Cardiac muscle cell (in vitro differentiated cells and primary cell): ENCODE measurements around the gene VPS41. TPM values are rescaled to one million over a fixed set of nuclear protein-coding genes. Genes with fewer than 3 reads are reported as not detected.
"Not testable (repeated sequence)": the region's sequence is repeated elsewhere in the genome, so short reads cannot be mapped to it uniquely, and the experiment has no call there.

Experiments used
- DNase-seq, 2 donors: peaks; one replicate each; pipeline versions ENCODE4 v3.0.0 to v3.0.0-alpha.2; 2010 to 2017; ENCODE audit warnings: low read depth in 1 of 2, low spot score in 1 of 2
- H3K27ac ChIP-seq: fragments of 200-600 bp; sonication (generic); 2 replicates; pipeline ENCODE4 v1.5.1; 2016
- H3K27me3 ChIP-seq: fragments of 200-600 bp; sonication (generic); 2 replicates; pipeline ENCODE4 v1.6.0; 2016; ENCODE audit warnings: control low read depth
- H3K36me3 ChIP-seq: fragments of 200-600 bp; sonication (generic); 2 replicates; pipeline ENCODE4 v1.5.1; 2016; ENCODE audit warnings: control low read depth
- H3K4me1 ChIP-seq: fragments of 200-600 bp; sonication (generic); 2 replicates; pipeline ENCODE4 v1.8.1; 2017; ENCODE audit warnings: low read depth, mild to moderate bottlenecking, mixed run types
- H3K4me3 ChIP-seq: fragments of 200-600 bp; sonication (generic); 2 replicates; pipeline ENCODE4 v1.5.1; 2016; ENCODE audit warnings: mild to moderate bottlenecking
- H3K9me3 ChIP-seq: fragments of 200-600 bp; sonication (generic); 2 replicates; pipeline ENCODE4 v1.5.1; 2017; ENCODE audit warnings: low read depth, mild to moderate bottlenecking, control low read depth
- CTCF ChIP-seq: IDR thresholded peaks from 2 replicates; pipeline ENCODE4 v1.5.1; 2012; ENCODE audit warnings: low read depth, mild to moderate bottlenecking, low read length
- polyA plus RNA-seq: library from polyadenylated mRNA; unstranded; fragments of >200 nt; fragmentation: Nextera tagmentation; extraction: Ambion mirVana; gene quantifications from 2 replicates; pipeline ENCODE4 v1.2.1, GENCODE V29; 2016
- total RNA-seq: library from RNA; depleted of rRNA; stranded (reverse); fragments of >200 nt; gene quantifications from 2 replicates; pipeline ENCODE4 v1.2.3, GENCODE V29; 2016

VPS41 gene
- total and polyA plus RNA-seq, 2 experiments from 2014 or later = 31.3 to 73.7 TPM

GRCh38 chr7:38858259-38858884 is 50.6 kb downstream of the VPS41 start:
- Histone ChIP-seq H3K27me3 (no peaks in the 10 kb centered on the region), H3K4me3 (no peak overlapping the region), H3K27ac (no peak overlapping the region), H3K9me3 (no peaks in the 10 kb centered on the region), H3K36me3 (no peaks in the 10 kb centered on the region), H3K4me1 (no peaks in the 10 kb centered on the region)
- TF ChIP-seq CTCF = no peak
- DNase-seq = peak in 1 of 2 donors; percentile 21

- no peaks in the 10 kb centered on the region for H3K27me3 ChIP-seq
- no peak for TF ChIP-seq CTCF
- H3K9me3 ChIP-seq = no peaks in the 10 kb centered on the region
- no peaks in the 10 kb centered on the region for H3K36me3 ChIP-seq
- H3K27ac ChIP-seq = no peak overlapping the region
- H3K4me1 ChIP-seq = no peaks in the 10 kb centered on the region
- no peak overlapping the region for H3K4me3 ChIP-seq
- no peak for DNase-seq
Observed at GRCh38 chr7:38855867-38856266, 53.1 kb downstream of the VPS41 start.

GRCh38 chr7:38855386-38855785 is 53.6 kb downstream of the VPS41 start:
- no peaks in the 10 kb centered on the region for H3K9me3 ChIP-seq
- H3K4me1 ChIP-seq = no peaks in the 10 kb centered on the region
- TF ChIP-seq CTCF = no peak
- H3K27ac ChIP-seq = no peak overlapping the region
- H3K27me3 ChIP-seq = no peaks in the 10 kb centered on the region
- H3K36me3 ChIP-seq = no peaks in the 10 kb centered on the region
- DNase-seq = no peak
- no peak overlapping the region for H3K4me3 ChIP-seq

GRCh38 chr7:38854947-38855346 is 54.0 kb downstream of the VPS41 start:
- not testable (repeated sequence) for DNase-seq, H3K4me1 ChIP-seq, H3K36me3 ChIP-seq, H3K4me3 ChIP-seq, H3K9me3 ChIP-seq, H3K27me3 ChIP-seq, H3K27ac ChIP-seq

GRCh38 chr7:38851321-38851720 is 57.7 kb downstream of the VPS41 start:
- Histone ChIP-seq H3K27me3 (no peaks in the 10 kb centered on the region), H3K4me1 (no peaks in the 10 kb centered on the region), H3K4me3 (no peak overlapping the region), H3K9me3 (no peaks in the 10 kb centered on the region), H3K27ac (no peak overlapping the region), H3K36me3 (no peaks in the 10 kb centered on the region)
- DNase-seq = no peak
- TF ChIP-seq CTCF = no peak

GRCh38 chr7:38846280-38846679 is 62.7 kb downstream of the VPS41 start:
- TF ChIP-seq CTCF = no peak
- no peaks in the 10 kb centered on the region for H3K36me3 ChIP-seq
- no peaks in the 10 kb centered on the region for H3K9me3 ChIP-seq
- no peaks in the 10 kb centered on the region for H3K27me3 ChIP-seq
- no peaks in the 10 kb centered on the region for H3K4me1 ChIP-seq
- H3K4me3 ChIP-seq = no peak overlapping the region
- peak in 1 of 2 donors; percentile 67 for DNase-seq
- H3K27ac ChIP-seq = no peak overlapping the region
